GM23338 (cell line): ENCODE measurements around the gene CTNNA1. TPM values are rescaled to one million over a fixed set of nuclear protein-coding genes. Genes with fewer than 3 reads are reported as not detected.
A peak's percentile ranks its signal among the peaks of the same experiment; 100 is the strongest.

Source experiments
- ATAC-seq: fragments of 200-7000 bp; cut with Tn5 transposase; 3 replicates; pipeline ENCODE4 v1.9.1; 2020
- DNase-seq: peaks from one replicate; pipeline ENCODE4 v3.0.0-alpha.2; 2015; ENCODE audit warnings: low spot score
- H2AFZ ChIP-seq: fragments of 200-600 bp; sonication (generic); 2 replicates; pipeline ENCODE4 v1.8.0; 2016; ENCODE audit warnings: antibody characterized with exemption, mild to moderate bottlenecking, moderate library complexity
- H3F3A ChIP-seq: fragments of 200-600 bp; sonication (generic); replicated peaks from 2 replicates; pipeline ENCODE4 v1.8.0; 2017; ENCODE audit warnings: antibody characterized with exemption, mixed run types, low read depth
- H3K27ac ChIP-seq: fragments of 200-600 bp; sonication (generic); 2 replicates; pipeline ENCODE4 v1.6.1; 2016; ENCODE audit warnings: low read depth
- H3K27me3 ChIP-seq: fragments of 200-600 bp; sonication (generic); 2 replicates; pipeline ENCODE4 v1.8.0; 2016; ENCODE audit warnings: mild to moderate bottlenecking, mixed run types, moderate library complexity; ENCODE audit not compliant: insufficient read depth
- H3K36me3 ChIP-seq: fragments of 200-600 bp; sonication (generic); 2 replicates; pipeline ENCODE4 v1.8.0; 2016; ENCODE audit warnings: mild to moderate bottlenecking; ENCODE audit not compliant: insufficient read depth
- H3K4me1 ChIP-seq: fragments of 200-600 bp; sonication (generic); 2 replicates; pipeline ENCODE4 v1.8.0; 2016; ENCODE audit warnings: mild to moderate bottlenecking, moderate library complexity; ENCODE audit not compliant: insufficient read depth
- H3K4me2 ChIP-seq: fragments of 200-600 bp; sonication (generic); 2 replicates; pipeline ENCODE4 v1.7.1; 2017; ENCODE audit warnings: mixed run types
- H3K4me3 ChIP-seq: fragments of 200-600 bp; sonication (generic); 2 replicates; pipeline ENCODE4 v1.6.1; 2016; ENCODE audit warnings: mixed run types
- H3K79me2 ChIP-seq: fragments of 200-600 bp; sonication (generic); replicated peaks from 2 replicates; pipeline ENCODE4 v1.8.0; 2017; ENCODE audit warnings: mild to moderate bottlenecking; ENCODE audit not compliant: insufficient read depth
- H3K9me2 ChIP-seq: fragments of 200-600 bp; sonication (generic); 2 replicates; pipeline ENCODE4 v1.8.0; 2017; ENCODE audit not compliant: insufficient read depth
- H4K20me1 ChIP-seq: fragments of 200-600 bp; sonication (generic); replicated peaks from 2 replicates; pipeline ENCODE4 v1.8.0; 2017; ENCODE audit warnings: mild to moderate bottlenecking; ENCODE audit not compliant: insufficient read depth
- H3K27ac Mint-ChIP-seq: 2 replicates; pipeline ENCODE4 v1.8.0; 2020; ENCODE audit warnings: inconsistent platforms, mild to moderate bottlenecking, moderate library complexity, mixed read lengths
- H3K27me3 Mint-ChIP-seq: 3 replicates; pipeline ENCODE4 v1.8.0; 2022; ENCODE audit warnings: low read depth, mild to moderate bottlenecking, moderate library complexity, mixed read lengths, inconsistent platforms; ENCODE audit not compliant: insufficient read depth, poor library complexity
- H3K36me3 Mint-ChIP-seq: 3 replicates; pipeline ENCODE4 v1.8.0; 2021; ENCODE audit warnings: low read depth, mild to moderate bottlenecking, inconsistent platforms, moderate library complexity, mixed read lengths
- H3K4me1 Mint-ChIP-seq: 3 replicates; pipeline ENCODE4 v1.8.0; 2020; ENCODE audit warnings: mild to moderate bottlenecking, inconsistent platforms, mixed read lengths
- H3K4me3 Mint-ChIP-seq: 3 replicates; pipeline ENCODE4 v1.8.0; 2021; ENCODE audit warnings: moderate library complexity, mild to moderate bottlenecking, inconsistent platforms, mixed read lengths
- H3K9me3 Mint-ChIP-seq: 3 replicates; pipeline ENCODE4 v1.8.0; 2020; ENCODE audit warnings: moderate library complexity, mild to moderate bottlenecking, inconsistent platforms, mixed read lengths
- CREB1 ChIP-seq: fragments of 250-450 bp; sonication (Bioruptor Pico); IDR thresholded peaks from 2 replicates; pipeline ENCODE4 v1.5.0; 2020; ENCODE audit warnings: low read depth, mild to moderate bottlenecking, moderate library complexity
- EZH2 ChIP-seq: fragments of 200-600 bp; sonication (generic); IDR thresholded peaks from one replicate; pipeline ENCODE4 v1.8.0; 2017; ENCODE audit warnings: antibody characterized with exemption, mild to moderate bottlenecking, low read depth; ENCODE audit not compliant: unreplicated experiment
- EZH2phosphoT487 ChIP-seq: fragments of 200-600 bp; sonication (generic); IDR thresholded peaks from one replicate; pipeline ENCODE4 v1.8.1; 2018; ENCODE audit warnings: antibody characterized with exemption; ENCODE audit not compliant: unreplicated experiment
- NANOG ChIP-seq: IDR thresholded peaks from 2 replicates; pipeline ENCODE4 v1.6.1; 2016; ENCODE audit warnings: antibody characterized with exemption, borderline replicate concordance
- POLR2AphosphoS5 ChIP-seq: IDR thresholded peaks from 2 replicates; pipeline ENCODE4 v1.6.1; 2016; ENCODE audit warnings: antibody characterized with exemption, low read depth
- STAT1 ChIP-seq: IDR thresholded peaks from one replicate; pipeline ENCODE4 v1.6.1; 2016; ENCODE audit warnings: antibody characterized with exemption; ENCODE audit not compliant: unreplicated experiment
- ZNF114 ChIP-seq: fragments of 250-450 bp; sonication (Bioruptor Pico); IDR thresholded peaks from 2 replicates; pipeline ENCODE4 v1.5.0; 2020; ENCODE audit warnings: mild to moderate bottlenecking, moderate library complexity
- ZNF331 ChIP-seq: fragments of 250-450 bp; sonication (Bioruptor Pico); IDR thresholded peaks from 2 replicates; pipeline ENCODE4 v1.5.0; 2020; ENCODE audit warnings: low read depth, mild to moderate bottlenecking, moderate library complexity
- polyA plus RNA-seq: library from polyadenylated mRNA; unstranded; fragments of >200 nt; fragmentation: Nextera tagmentation; extraction: Ambion mirVana; gene quantifications from 2 replicates; pipeline ENCODE4 v1.2.1, GENCODE V29; 2016
- total RNA-seq: library from RNA; depleted of rRNA; stranded (reverse); fragments of >200 nt; shearing (Covaris generic); gene quantifications from 2 replicates; pipeline ENCODE4 v1.2.3, GENCODE V29; 2014
- TF ChIP-seq, protein P1 (sequence below): IDR thresholded peaks from 2 replicates; pipeline ENCODE4 v1.6.1; 2016; ENCODE audit warnings: antibody characterized with exemption
- TF ChIP-seq, protein P2 (sequence below): IDR thresholded peaks from one replicate; pipeline ENCODE4 v1.6.1; 2018; ENCODE audit warnings: antibody characterized with exemption; ENCODE audit not compliant: unreplicated experiment
- TF ChIP-seq, protein P3 (sequence below): fragments of 250-450 bp; sonication (Bioruptor Pico); IDR thresholded peaks from 2 replicates; pipeline ENCODE4 v1.5.0; 2020; ENCODE audit warnings: mild to moderate bottlenecking, moderate library complexity
- TF ChIP-seq, protein P4 (sequence below), 2 experiments: fragments of 200-600 bp in 1 of 2; sonication (generic) in 1 of 2; conservative IDR thresholded peaks; 2 replicates each; pipeline versions ENCODE4 v1.5.1 to v1.6.1; 2016 to 2017; ENCODE audit warnings: antibody characterized with exemption in 2 of 2, low read depth in 2 of 2, mild to moderate bottlenecking in 2 of 2, moderate library complexity in 1 of 2

Gene CTNNA1
- total and polyA plus RNA-seq, 2 experiments from 2014 or later = 111 to 348 TPM

DNA sequence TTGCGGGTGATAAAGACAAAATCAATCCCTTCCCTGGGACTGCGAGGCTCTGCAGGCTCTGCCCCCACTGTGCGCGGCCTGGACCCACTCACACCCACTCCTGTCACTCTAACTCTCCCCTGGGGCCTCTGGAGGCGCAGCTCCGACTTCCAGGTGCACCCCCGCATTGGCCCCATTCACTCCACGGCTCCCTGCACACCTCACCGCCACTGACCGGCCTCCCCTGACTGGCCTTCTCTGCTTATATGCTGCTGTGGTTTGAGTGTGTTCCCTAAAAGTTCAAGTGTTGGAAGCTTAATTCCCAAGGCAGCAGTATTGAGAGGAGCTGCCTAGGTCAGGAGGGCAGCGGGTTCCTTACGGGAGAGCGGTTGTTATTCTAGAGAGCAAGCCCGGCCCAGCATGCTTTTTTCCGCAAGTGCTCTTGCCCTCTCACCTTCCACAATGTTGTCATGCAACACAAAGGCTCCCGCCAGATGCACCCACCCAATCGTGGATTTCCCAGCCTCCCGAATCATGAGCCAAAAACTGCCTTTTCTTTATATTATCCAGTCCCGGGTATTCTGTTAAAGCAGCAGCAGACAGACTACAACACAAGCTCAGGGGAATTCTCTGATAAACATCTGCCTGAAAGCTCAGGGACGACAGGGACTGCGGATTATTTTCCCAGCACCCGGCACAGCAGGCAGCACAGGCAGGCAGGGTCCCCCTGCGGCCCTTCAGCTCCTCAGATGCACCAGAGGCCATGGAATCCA is 195.4 kb downstream of the CTNNA1 start:
- no peak overlapping the region for H2AFZ ChIP-seq
- Mint-ChIP-seq H3K27ac (peak overlapping the region; percentile 26), H3K27me3 (peaks cover 18% of the 10 kb centered on the region), H3K36me3 (no peaks in the 10 kb centered on the region), H3K4me1 (peaks cover 29% of the 10 kb centered on the region), H3K4me3 (no peak overlapping the region; the same call in 2 of the 3 replicates), H3K9me3 (no peaks in the 10 kb centered on the region)
- ATAC-seq (peak; percentile 6; the same call in 2 of the 3 replicates), DNase-seq (no peak)
- H3K27ac ChIP-seq = no peak overlapping the region
- no peaks in the 10 kb centered on the region for H4K20me1 ChIP-seq
- no peaks in the 10 kb centered on the region for H3K9me2 ChIP-seq
- H3F3A ChIP-seq = no peaks in the 10 kb centered on the region
- no peaks in the 10 kb centered on the region for H3K27me3 ChIP-seq
- no peaks in the 10 kb centered on the region for H3K36me3 ChIP-seq
- H3K4me2 ChIP-seq = no peak overlapping the region
- TF ChIP-seq CREB1 (CRISPR knock-in tag) (no peak), ZNF331 (no peak), EZH2phosphoT487 (no peak), NANOG (no peak), STAT1 (no peak), EZH2 (no peak), ZNF114 (CRISPR knock-in tag) (no peak), POLR2AphosphoS5 (no peak)
- TF ChIP-seq, protein P1, sequence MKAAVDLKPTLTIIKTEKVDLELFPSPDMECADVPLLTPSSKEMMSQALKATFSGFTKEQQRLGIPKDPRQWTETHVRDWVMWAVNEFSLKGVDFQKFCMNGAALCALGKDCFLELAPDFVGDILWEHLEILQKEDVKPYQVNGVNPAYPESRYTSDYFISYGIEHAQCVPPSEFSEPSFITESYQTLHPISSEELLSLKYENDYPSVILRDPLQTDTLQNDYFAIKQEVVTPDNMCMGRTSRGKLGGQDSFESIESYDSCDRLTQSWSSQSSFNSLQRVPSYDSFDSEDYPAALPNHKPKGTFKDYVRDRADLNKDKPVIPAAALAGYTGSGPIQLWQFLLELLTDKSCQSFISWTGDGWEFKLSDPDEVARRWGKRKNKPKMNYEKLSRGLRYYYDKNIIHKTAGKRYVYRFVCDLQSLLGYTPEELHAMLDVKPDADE = no peak
- TF ChIP-seq, protein P2, sequence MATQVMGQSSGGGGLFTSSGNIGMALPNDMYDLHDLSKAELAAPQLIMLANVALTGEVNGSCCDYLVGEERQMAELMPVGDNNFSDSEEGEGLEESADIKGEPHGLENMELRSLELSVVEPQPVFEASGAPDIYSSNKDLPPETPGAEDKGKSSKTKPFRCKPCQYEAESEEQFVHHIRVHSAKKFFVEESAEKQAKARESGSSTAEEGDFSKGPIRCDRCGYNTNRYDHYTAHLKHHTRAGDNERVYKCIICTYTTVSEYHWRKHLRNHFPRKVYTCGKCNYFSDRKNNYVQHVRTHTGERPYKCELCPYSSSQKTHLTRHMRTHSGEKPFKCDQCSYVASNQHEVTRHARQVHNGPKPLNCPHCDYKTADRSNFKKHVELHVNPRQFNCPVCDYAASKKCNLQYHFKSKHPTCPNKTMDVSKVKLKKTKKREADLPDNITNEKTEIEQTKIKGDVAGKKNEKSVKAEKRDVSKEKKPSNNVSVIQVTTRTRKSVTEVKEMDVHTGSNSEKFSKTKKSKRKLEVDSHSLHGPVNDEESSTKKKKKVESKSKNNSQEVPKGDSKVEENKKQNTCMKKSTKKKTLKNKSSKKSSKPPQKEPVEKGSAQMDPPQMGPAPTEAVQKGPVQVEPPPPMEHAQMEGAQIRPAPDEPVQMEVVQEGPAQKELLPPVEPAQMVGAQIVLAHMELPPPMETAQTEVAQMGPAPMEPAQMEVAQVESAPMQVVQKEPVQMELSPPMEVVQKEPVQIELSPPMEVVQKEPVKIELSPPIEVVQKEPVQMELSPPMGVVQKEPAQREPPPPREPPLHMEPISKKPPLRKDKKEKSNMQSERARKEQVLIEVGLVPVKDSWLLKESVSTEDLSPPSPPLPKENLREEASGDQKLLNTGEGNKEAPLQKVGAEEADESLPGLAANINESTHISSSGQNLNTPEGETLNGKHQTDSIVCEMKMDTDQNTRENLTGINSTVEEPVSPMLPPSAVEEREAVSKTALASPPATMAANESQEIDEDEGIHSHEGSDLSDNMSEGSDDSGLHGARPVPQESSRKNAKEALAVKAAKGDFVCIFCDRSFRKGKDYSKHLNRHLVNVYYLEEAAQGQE = no peak
- TF ChIP-seq, protein P3, sequence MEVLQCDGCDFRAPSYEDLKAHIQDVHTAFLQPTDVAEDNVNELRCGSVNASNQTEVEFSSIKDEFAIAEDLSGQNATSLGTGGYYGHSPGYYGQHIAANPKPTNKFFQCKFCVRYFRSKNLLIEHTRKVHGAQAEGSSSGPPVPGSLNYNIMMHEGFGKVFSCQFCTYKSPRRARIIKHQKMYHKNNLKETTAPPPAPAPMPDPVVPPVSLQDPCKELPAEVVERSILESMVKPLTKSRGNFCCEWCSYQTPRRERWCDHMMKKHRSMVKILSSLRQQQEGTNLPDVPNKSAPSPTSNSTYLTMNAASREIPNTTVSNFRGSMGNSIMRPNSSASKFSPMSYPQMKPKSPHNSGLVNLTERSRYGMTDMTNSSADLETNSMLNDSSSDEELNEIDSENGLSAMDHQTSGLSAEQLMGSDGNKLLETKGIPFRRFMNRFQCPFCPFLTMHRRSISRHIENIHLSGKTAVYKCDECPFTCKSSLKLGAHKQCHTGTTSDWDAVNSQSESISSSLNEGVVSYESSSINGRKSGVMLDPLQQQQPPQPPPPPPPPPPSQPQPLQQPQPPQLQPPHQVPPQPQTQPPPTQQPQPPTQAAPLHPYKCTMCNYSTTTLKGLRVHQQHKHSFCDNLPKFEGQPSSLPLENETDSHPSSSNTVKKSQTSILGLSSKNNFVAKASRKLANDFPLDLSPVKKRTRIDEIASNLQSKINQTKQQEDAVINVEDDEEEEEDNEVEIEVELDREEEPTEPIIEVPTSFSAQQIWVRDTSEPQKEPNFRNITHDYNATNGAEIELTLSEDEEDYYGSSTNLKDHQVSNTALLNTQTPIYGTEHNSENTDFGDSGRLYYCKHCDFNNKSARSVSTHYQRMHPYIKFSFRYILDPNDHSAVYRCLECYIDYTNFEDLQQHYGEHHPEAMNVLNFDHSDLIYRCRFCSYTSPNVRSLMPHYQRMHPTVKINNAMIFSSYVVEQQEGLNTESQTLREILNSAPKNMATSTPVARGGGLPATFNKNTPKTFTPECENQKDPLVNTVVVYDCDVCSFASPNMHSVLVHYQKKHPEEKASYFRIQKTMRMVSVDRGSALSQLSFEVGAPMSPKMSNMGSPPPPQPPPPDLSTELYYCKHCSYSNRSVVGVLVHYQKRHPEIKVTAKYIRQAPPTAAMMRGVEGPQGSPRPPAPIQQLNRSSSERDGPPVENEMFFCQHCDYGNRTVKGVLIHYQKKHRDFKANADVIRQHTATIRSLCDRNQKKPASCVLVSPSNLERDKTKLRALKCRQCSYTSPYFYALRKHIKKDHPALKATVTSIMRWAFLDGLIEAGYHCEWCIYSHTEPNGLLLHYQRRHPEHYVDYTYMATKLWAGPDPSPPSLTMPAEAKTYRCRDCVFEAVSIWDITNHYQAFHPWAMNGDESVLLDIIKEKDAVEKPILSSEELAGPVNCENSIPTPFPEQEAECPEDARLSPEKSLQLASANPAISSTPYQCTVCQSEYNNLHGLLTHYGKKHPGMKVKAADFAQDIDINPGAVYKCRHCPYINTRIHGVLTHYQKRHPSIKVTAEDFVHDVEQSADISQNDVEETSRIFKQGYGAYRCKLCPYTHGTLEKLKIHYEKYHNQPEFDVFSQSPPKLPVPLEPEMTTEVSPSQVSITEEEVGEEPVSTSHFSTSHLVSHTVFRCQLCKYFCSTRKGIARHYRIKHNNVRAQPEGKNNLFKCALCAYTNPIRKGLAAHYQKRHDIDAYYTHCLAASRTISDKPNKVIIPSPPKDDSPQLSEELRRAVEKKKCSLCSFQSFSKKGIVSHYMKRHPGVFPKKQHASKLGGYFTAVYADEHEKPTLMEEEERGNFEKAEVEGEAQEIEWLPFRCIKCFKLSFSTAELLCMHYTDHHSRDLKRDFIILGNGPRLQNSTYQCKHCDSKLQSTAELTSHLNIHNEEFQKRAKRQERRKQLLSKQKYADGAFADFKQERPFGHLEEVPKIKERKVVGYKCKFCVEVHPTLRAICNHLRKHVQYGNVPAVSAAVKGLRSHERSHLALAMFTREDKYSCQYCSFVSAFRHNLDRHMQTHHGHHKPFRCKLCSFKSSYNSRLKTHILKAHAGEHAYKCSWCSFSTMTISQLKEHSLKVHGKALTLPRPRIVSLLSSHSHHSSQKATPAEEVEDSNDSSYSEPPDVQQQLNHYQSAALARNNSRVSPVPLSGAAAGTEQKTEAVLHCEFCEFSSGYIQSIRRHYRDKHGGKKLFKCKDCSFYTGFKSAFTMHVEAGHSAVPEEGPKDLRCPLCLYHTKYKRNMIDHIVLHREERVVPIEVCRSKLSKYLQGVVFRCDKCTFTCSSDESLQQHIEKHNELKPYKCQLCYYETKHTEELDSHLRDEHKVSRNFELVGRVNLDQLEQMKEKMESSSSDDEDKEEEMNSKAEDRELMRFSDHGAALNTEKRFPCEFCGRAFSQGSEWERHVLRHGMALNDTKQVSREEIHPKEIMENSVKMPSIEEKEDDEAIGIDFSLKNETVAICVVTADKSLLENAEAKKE (CRISPR knock-in tag) = no peak
- TF ChIP-seq, protein P4, sequence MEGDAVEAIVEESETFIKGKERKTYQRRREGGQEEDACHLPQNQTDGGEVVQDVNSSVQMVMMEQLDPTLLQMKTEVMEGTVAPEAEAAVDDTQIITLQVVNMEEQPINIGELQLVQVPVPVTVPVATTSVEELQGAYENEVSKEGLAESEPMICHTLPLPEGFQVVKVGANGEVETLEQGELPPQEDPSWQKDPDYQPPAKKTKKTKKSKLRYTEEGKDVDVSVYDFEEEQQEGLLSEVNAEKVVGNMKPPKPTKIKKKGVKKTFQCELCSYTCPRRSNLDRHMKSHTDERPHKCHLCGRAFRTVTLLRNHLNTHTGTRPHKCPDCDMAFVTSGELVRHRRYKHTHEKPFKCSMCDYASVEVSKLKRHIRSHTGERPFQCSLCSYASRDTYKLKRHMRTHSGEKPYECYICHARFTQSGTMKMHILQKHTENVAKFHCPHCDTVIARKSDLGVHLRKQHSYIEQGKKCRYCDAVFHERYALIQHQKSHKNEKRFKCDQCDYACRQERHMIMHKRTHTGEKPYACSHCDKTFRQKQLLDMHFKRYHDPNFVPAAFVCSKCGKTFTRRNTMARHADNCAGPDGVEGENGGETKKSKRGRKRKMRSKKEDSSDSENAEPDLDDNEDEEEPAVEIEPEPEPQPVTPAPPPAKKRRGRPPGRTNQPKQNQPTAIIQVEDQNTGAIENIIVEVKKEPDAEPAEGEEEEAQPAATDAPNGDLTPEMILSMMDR (conservative IDR thresholded peaks at IDR 0.05; ENCODE audit: low read depth in 2 of 2) = no peak
- no peaks in the 10 kb centered on the region; the same call in 1 of the 2 replicates for H3K4me1 ChIP-seq
- H3K4me3 ChIP-seq = no peak overlapping the region
- no peaks in the 10 kb centered on the region for H3K79me2 ChIP-seq
